Subcutaneous abdominal adipose tissue (tissue), 5 donors: ENCODE data around the gene SEMA3G.

Experiments
- H3K27ac ChIP-seq: one replicate; pipeline ENCODE4 v1.7.0; 2013; ENCODE audit warnings: low read depth, mild to moderate bottlenecking, inconsistent platforms, low read length, moderate library complexity
- H3K27me3 ChIP-seq, 5 donors: one replicate each; pipeline ENCODE4 v1.7.0; 2013; ENCODE audit warnings: low read length in 5 of 5, inconsistent platforms in 1 of 5; ENCODE audit not compliant: control insufficient read depth in 5 of 5, insufficient read depth in 4 of 5
- H3K36me3 ChIP-seq, 5 donors: one replicate each; pipeline ENCODE4 v1.7.0; 2013; ENCODE audit warnings: low read length in 5 of 5; ENCODE audit not compliant: control insufficient read depth in 5 of 5, insufficient read depth in 5 of 5
- H3K4me1 ChIP-seq, 5 donors: one replicate each; pipeline ENCODE4 v1.7.0; 2013; ENCODE audit warnings: low read length in 5 of 5, mild to moderate bottlenecking in 3 of 5, moderate library complexity in 1 of 5; ENCODE audit not compliant: control insufficient read depth in 5 of 5, insufficient read depth in 5 of 5
- H3K4me3 ChIP-seq, 5 donors: one replicate each; pipeline ENCODE4 v1.7.0; 2013; ENCODE audit warnings: low read length in 5 of 5, low read depth in 1 of 5
- H3K9ac ChIP-seq, 5 donors: one replicate each; pipeline ENCODE4 v1.7.0; 2013; ENCODE audit warnings: low read length in 5 of 5, mild to moderate bottlenecking in 4 of 5, moderate library complexity in 3 of 5
- H3K9me3 ChIP-seq, 5 donors: one replicate each; pipeline ENCODE4 v1.7.0; 2013; ENCODE audit warnings: low read length in 5 of 5; ENCODE audit not compliant: control insufficient read depth in 5 of 5
- donor health status: healthy.
- donor health status: healthy.
- donor health status: healthy.
- donor health status: healthy.
- donor health status: healthy.

Gene SEMA3G

GRCh38 chr3:52463416-52463815, 18.5 kb upstream of the SEMA3G start:
- no peak overlapping the region for H3K27ac ChIP-seq
- H3K9me3 ChIP-seq, result no peaks in the 10 kb centered on the region
- H3K4me3 ChIP-seq, result no peak overlapping the region
- no peaks in the 10 kb centered on the region for H3K27me3 ChIP-seq
- H3K36me3 ChIP-seq, result peaks cover 6 to 41% (median 34%) of the 10 kb centered on the region in 5 donors
- peaks cover 0 to 26% (median 11%) of the 10 kb centered on the region in 5 donors for H3K4me1 ChIP-seq
- H3K9ac ChIP-seq, result no peak overlapping the region

DNA sequence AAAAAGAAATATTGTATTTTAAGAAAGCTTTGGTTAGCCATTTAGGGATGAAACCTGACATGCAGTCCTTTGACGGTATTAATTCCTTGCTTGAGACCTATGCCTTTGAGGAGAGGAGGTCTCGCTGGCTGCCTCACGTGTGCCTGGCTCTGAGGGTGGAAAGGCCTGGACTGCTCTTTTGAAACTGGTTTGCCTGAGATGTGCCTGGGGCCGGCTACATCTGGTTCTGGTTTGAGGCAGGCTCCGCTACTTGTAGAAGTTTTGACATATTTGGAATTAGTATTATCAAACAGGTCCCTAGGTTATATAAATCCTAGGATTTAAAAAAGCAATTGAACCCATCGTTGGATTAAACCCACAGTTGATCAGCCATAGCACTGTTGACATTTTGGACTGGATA, 17.0 kb upstream of the SEMA3G start:
- Histone ChIP-seq H3K27ac (peak overlapping the region; percentile 23), H3K9me3 (no peaks in the 10 kb centered on the region), H3K4me1 (peaks cover 0 to 20% (median 10%) of the 10 kb centered on the region in 5 donors), H3K4me3 (no peak overlapping the region), H3K27me3 (no peaks in the 10 kb centered on the region), H3K9ac (no peak overlapping the region), H3K36me3 (peaks cover 11 to 52% (median 37%) of the 10 kb centered on the region in 5 donors)

DNA sequence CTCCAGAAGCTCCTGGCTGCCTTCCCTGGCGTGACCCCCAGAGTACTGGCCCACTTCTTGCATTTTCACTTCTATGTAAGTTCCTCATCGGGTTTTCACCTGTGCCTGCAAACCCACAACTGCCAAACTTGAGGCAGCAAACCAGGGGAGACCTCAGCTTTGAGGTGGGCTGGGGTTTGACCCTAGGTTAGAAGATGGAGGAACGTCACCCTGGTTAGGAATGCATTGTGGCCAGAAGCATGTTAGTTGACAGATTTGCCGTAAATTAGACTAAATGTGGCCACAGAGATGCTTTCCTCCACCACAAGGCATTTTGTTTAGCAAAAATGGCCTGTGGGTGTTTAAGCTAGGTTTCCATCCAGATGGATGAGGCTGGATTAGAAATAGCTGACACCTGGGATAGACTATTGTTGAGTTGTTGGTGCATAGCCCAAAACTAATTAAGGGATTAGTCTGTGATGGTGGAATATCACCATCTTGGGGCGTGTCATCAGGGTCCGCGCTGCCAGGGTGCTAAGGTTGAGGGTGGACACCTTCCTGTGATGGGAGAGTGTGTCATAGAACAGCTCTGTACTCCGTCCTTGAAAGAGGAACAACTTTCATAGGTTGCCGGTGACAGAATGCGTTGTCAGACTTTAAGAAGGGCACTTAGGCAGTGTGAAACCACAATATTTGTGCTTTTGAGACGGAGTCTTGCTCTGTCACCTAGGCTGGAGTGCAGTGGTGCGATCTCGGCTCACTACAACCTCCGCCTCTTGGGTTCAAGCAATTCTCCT, 14.1 kb upstream of the SEMA3G start:
- Histone ChIP-seq H3K4me1 (peaks cover 3 to 38% (median 25%) of the 10 kb centered on the region in 5 donors), H3K9me3 (no peaks in the 10 kb centered on the region), H3K27ac (no peak overlapping the region), H3K36me3 (peaks cover 11 to 41% (median 32%) of the 10 kb centered on the region in 5 donors), H3K9ac (no peak overlapping the region), H3K27me3 (no peaks in the 10 kb centered on the region), H3K4me3 (no peak overlapping the region)

DNA sequence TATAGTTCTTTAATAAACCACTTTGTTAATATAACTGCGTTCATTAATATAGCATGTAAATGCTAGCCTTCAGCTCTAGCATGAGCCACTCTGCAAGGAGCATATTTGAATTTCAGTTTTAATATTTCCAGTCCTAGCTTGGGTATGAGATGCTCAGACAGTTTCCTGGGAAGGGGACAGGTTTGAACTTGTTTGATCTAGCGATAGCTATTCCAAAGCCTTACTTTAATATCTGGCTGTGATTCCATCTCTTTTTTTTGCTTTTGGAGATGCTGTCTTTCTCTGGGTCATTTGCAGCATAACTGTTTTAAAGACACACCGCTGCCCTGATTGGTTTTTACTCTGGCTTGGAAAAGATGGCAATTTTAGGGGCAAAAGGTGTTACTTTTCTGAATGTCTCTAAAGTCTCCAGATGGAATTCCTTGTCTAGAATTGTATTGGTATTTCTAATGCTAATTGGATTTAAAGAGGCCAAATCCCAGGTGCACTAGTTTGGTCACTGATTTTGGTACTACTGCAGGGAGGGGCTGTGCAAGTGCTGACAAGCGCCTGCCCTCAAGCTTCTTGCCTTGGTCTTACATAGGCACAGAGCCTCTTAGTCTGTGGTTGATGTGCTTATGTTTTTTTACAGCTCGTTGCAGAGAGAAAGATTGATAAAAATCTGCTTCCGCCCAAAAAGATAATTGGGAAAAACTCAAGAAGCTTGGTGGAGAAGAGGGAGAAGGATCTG, 13.3 kb upstream of the SEMA3G start:
- Histone ChIP-seq H3K4me1 (peaks cover 3 to 41% (median 25%) of the 10 kb centered on the region in 5 donors), H3K9ac (no peak overlapping the region), H3K27me3 (no peaks in the 10 kb centered on the region), H3K4me3 (no peak overlapping the region), H3K27ac (no peak overlapping the region), H3K9me3 (no peaks in the 10 kb centered on the region), H3K36me3 (peaks cover 10 to 40% (median 32%) of the 10 kb centered on the region in 5 donors)

DNA sequence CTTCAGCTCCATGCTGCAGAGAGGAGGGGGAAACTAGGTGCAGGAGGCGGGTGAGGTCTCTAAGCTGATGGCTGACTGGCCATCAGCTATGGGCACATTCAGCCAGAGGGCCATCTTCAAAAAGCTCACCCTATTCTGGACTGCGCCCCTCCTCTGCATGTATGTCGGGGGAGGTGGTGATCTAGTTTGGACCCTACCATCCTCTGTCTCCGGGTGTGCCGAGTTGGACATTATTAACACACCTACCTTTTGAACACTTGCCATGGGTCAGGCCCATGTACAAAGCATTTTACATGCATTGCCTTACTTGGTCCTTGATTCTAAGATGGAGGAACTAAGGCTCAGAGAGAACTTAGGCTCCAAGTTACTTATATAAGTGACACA, 11.9 kb upstream of the SEMA3G start:
- Histone ChIP-seq H3K9ac (peak overlapping the region in 3 of 5 donors; percentile 68 to 87 (median 78)), H3K27me3 (no peaks in the 10 kb centered on the region), H3K4me1 (peaks cover 3 to 34% (median 25%) of the 10 kb centered on the region in 5 donors), H3K4me3 (peak overlapping the region; percentile 51 to 86 (median 78)), H3K36me3 (peaks cover 8 to 35% (median 28%) of the 10 kb centered on the region in 5 donors), H3K27ac (peak overlapping the region; percentile 80), H3K9me3 (no peaks in the 10 kb centered on the region)

DNA sequence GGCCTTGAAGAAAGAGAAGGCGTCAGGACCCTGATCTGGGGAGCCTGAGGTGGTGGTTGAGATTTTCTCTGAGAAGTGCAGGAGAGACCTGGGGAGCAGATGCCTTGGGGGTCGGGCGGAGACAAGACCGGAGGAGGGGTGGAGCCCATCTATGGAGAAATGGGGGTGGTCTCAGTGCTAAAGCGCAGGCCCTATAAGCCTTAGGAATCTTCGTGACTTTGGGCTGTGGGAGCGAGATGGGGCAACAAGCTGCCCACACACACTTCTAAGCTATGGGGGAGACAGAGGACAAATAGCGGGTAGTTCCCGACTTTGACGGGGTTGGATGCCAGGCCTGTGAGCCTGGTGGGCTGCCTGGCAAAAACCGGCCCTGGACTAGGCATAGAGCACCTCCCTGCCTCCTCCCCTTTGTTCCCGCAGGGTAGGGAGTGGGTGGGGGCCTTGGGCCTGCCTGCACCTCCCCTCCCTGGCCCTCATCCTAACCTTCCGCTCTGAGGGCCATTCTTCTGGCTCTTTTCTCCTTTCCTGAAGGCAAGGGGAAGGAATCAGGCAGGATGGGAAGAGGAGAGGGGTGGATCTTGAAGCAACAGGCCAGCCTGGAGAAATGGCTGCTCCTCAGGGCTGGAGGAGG, 11.4 kb upstream of the SEMA3G start:
- Histone ChIP-seq H3K36me3 (peaks cover 8 to 35% (median 26%) of the 10 kb centered on the region in 5 donors), H3K9ac (peak overlapping the region; percentile 68 to 87 (median 78)), H3K9me3 (no peaks in the 10 kb centered on the region), H3K4me3 (peak overlapping the region; percentile 64 to 90 (median 81)), H3K4me1 (peaks cover 3 to 33% (median 25%) of the 10 kb centered on the region in 5 donors), H3K27me3 (no peaks in the 10 kb centered on the region), H3K27ac (peak overlapping the region; percentile 80)

- Histone ChIP-seq H3K9me3 (no peaks in the 10 kb centered on the region), H3K27me3 (no peaks in the 10 kb centered on the region), H3K4me3 (peak within 1 kb of the TSS; percentile 80 to 90 (median 86)), H3K4me1 (peaks cover 3 to 33% (median 25%) of the 10 kb centered on the region in 5 donors), H3K36me3 (peaks cover 8 to 27% (median 18%) of the 10 kb centered on the region in 5 donors), H3K27ac (peak within 1 kb of the TSS; percentile 93), H3K9ac (peak within 1 kb of the TSS; percentile 79 to 94 (median 87))
These were observed 10.6 kb upstream of the SEMA3G start, which contains the start of gene NISCH for GRCh38 chr3:52455283-52456168. TSS of gene NISCH (plus strand) at chr3:52455604. CDS start at chr3:52455642, 38 bp downstream.

- H3K36me3 ChIP-seq, result peaks cover 8 to 22% (median 14%) of the 10 kb centered on the region in 5 donors
- no peaks in the 10 kb centered on the region for H3K9me3 ChIP-seq
- H3K9ac ChIP-seq, result peak overlapping the region; percentile 79 to 94 (median 81)
- no peaks in the 10 kb centered on the region for H3K27me3 ChIP-seq
- H3K4me3 ChIP-seq, result peak overlapping the region; percentile 80 to 89 (median 86)
- H3K4me1 ChIP-seq, result peaks cover 3 to 33% (median 25%) of the 10 kb centered on the region in 5 donors
- H3K27ac ChIP-seq, result peak overlapping the region; percentile 93
These were observed 10.0 kb upstream of the SEMA3G start for GRCh38 chr3:52454938-52455282.

DNA sequence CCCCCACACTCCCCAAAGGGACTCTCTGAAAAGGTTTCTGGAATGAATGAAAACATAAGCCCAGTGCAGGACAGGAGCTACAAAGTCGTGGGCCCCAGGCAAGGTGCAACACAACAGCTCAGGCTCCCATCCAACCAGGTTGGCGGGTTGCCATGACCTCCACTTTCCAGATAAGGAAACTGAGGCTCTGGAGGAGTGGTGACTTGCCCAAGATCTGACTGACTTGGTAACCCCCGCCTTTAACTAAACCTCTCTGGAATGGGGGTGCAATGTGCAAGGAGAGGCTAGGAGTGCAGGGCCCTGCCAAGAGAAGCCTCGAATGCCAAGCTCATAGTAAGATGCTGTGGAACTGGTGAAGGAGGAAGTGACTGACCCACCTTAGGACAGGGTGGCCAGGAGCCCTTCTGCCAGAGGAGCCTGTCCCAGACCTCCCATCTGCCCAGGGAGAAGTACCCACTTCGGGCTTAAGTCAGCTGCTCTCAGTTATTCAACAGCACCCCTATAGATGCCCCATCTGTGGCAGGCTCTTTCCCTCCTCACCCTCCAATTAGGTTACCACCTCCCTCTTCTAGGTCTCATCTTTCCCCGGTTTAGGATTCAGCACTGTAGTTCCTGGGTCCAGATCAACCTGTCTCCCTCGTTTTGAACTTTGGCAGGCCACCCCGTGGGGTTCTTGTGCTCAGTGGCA, 9.5 kb upstream of the SEMA3G start:
- H3K27me3 ChIP-seq, result no peaks in the 10 kb centered on the region
- H3K4me3 ChIP-seq, result peak overlapping the region in 4 of 5 donors; percentile 80 to 89 (median 84)
- H3K9ac ChIP-seq, result peak overlapping the region in 3 of 5 donors; percentile 81 to 94 (median 87)
- no peaks in the 10 kb centered on the region for H3K9me3 ChIP-seq
- peaks cover 8 to 22% (median 12%) of the 10 kb centered on the region in 5 donors for H3K36me3 ChIP-seq
- H3K4me1 ChIP-seq, result peaks cover 3 to 33% (median 25%) of the 10 kb centered on the region in 5 donors
- peak overlapping the region; percentile 93 for H3K27ac ChIP-seq
